Liver (tissue), 9 donors: ENCODE measurements around the gene ARHGAP30. TPM values are rescaled to one million over a fixed set of nuclear protein-coding genes. Genes with fewer than 3 reads are reported as not detected.

Experiments
- DNase-seq: peaks from one replicate; pipeline ENCODE4 v3.0.0-alpha.2; 2017; ENCODE audit warnings: low spot score
- H3K27ac ChIP-seq, 2 donors: one replicate each; pipeline ENCODE4 v1.7.0; 2013; ENCODE audit warnings: inconsistent platforms in 2 of 2, low read length in 2 of 2, control low read depth in 1 of 2, low read depth in 1 of 2, mild to moderate bottlenecking in 1 of 2
- H3K27me3 ChIP-seq, 4 donors: one replicate each; pipeline versions ENCODE4 v1.6.1 to v1.7.0; 2013; ENCODE audit warnings: low read length in 3 of 4, inconsistent platforms in 1 of 4, mild to moderate bottlenecking in 1 of 4, moderate library complexity in 1 of 4; ENCODE audit not compliant: control insufficient read depth in 4 of 4, insufficient read depth in 4 of 4
- H3K36me3 ChIP-seq, 4 donors: one replicate each; pipeline versions ENCODE4 v1.6.1 to v1.7.0; 2013; ENCODE audit warnings: low read length in 3 of 4, mild to moderate bottlenecking in 3 of 4, low read depth in 1 of 4, moderate library complexity in 1 of 4; ENCODE audit not compliant: control insufficient read depth in 4 of 4, insufficient read depth in 3 of 4
- H3K4me1 ChIP-seq, 4 donors: one replicate each; pipeline versions ENCODE4 v1.6.1 to v1.7.0; 2013; ENCODE audit warnings: low read length in 3 of 4, mild to moderate bottlenecking in 3 of 4, moderate library complexity in 1 of 4; ENCODE audit not compliant: control insufficient read depth in 4 of 4, insufficient read depth in 4 of 4
- H3K4me3 ChIP-seq, 3 donors: one replicate each; pipeline versions ENCODE4 v1.6.1 to v1.7.0; 2013; ENCODE audit warnings: low read length in 3 of 3, control low read depth in 1 of 3, low read depth in 1 of 3, mild to moderate bottlenecking in 1 of 3
- H3K9ac ChIP-seq, 2 donors: one replicate each; pipeline ENCODE4 v1.7.0; 2013; ENCODE audit warnings: low read length in 2 of 2, mild to moderate bottlenecking in 2 of 2, moderate library complexity in 2 of 2, control low read depth in 1 of 2, low read depth in 1 of 2
- H3K9me3 ChIP-seq, 4 donors: one replicate each; pipeline versions ENCODE4 v1.6.1 to v1.7.0; 2013; ENCODE audit warnings: low read length in 3 of 4; ENCODE audit not compliant: control insufficient read depth in 4 of 4
- CTCF ChIP-seq: fragments of 150-350 bp; IDR thresholded peaks from 2 replicates; pipeline ENCODE4 v1.5.1; 2017; ENCODE audit warnings: improper control_type of control experiment, low read depth, low read length; ENCODE audit not compliant: missing input control
- EGR1 ChIP-seq, 2 donors: IDR thresholded peaks; 2 replicates each; pipeline ENCODE4 v1.6.1; 2016 to 2018; ENCODE audit warnings: antibody characterized with exemption in 2 of 2, low read depth in 2 of 2
- FOXA1 ChIP-seq: IDR thresholded peaks from 2 replicates; pipeline ENCODE4 v1.6.1; 2016; ENCODE audit warnings: antibody characterized with exemption
- FOXA2 ChIP-seq: IDR thresholded peaks from 2 replicates; pipeline ENCODE4 v1.6.1; 2016; ENCODE audit warnings: antibody characterized with exemption
- GABPA ChIP-seq, 2 donors: IDR thresholded peaks in 1 of 2; conservative IDR thresholded peaks in 1 of 2; 2 replicates each; pipeline ENCODE4 v1.6.1; 2016; ENCODE audit warnings: antibody characterized with exemption in 2 of 2, mild to moderate bottlenecking in 1 of 2, moderate library complexity in 1 of 2
- HNF4G ChIP-seq: IDR thresholded peaks from 2 replicates; pipeline ENCODE4 v1.6.1; 2016; ENCODE audit warnings: antibody characterized with exemption
- JUND ChIP-seq, 2 donors: IDR thresholded peaks; 2 replicates each; pipeline ENCODE4 v1.6.1; 2016; ENCODE audit warnings: antibody characterized with exemption in 2 of 2
- NR2F2 ChIP-seq: IDR thresholded peaks from 2 replicates; pipeline ENCODE4 v1.6.1; 2016; ENCODE audit warnings: antibody characterized with exemption
- RAD21 ChIP-seq, 2 donors: IDR thresholded peaks; 2 replicates each; pipeline ENCODE4 v1.6.1; 2016; ENCODE audit warnings: antibody characterized with exemption in 2 of 2, mild to moderate bottlenecking in 2 of 2
- REST ChIP-seq: IDR thresholded peaks from 2 replicates; pipeline ENCODE4 v1.6.1; 2016; ENCODE audit warnings: antibody characterized with exemption, mild to moderate bottlenecking
- RXRA ChIP-seq, 2 donors: IDR thresholded peaks; 2 replicates each; pipeline ENCODE4 v1.6.1; 2017 to 2018; ENCODE audit warnings: antibody characterized with exemption in 2 of 2, mild to moderate bottlenecking in 1 of 2
- SP1 ChIP-seq: IDR thresholded peaks from 2 replicates; pipeline ENCODE4 v1.6.1; 2018; ENCODE audit warnings: antibody characterized with exemption, mild to moderate bottlenecking
- TAF1 ChIP-seq: conservative IDR thresholded peaks from 2 replicates; pipeline ENCODE4 v1.6.1; 2016; ENCODE audit warnings: antibody characterized with exemption, mild to moderate bottlenecking
- YY1 ChIP-seq: IDR thresholded peaks from 2 replicates; pipeline ENCODE4 v1.6.1; 2016; ENCODE audit warnings: antibody characterized with exemption, mild to moderate bottlenecking
- WGBS: extraction: QIAGEN DNeasy Blood & Tissue Kit; methylation state at CpG from one replicate; pipeline ENCODE4 v1.1.7; 2013; 5-methylcytosine and 5-hydroxymethylcytosine counted together
- polyA plus RNA-seq, 2 donors: library from polyadenylated mRNA; stranded (reverse) in 1 of 2; unstranded in 1 of 2; fragments of 200-250 nt in 1 of 2; fragments of >200 nt in 1 of 2; fragmentation: Nextera tagmentation in 1 of 2; extraction: Ambion mirVana in 1 of 2; gene quantifications; one replicate each; pipeline versions ENCODE4 v1.2.1 to v1.2.3, GENCODE V29; 2013 to 2015
- total RNA-seq, 2 donors: library from RNA; depleted of rRNA; stranded (reverse); fragments of >200 nt; gene quantifications; one replicate each; pipeline ENCODE4 v1.2.3, GENCODE V29; 2014
- TF ChIP-seq, protein P1 (sequence below): IDR thresholded peaks from 2 replicates; pipeline ENCODE4 v1.6.1; 2016; ENCODE audit warnings: antibody characterized with exemption
- TF ChIP-seq, protein P2 (sequence below): IDR thresholded peaks from 2 replicates; pipeline ENCODE4 v1.6.1; 2016; ENCODE audit warnings: antibody characterized with exemption
- donor health status: healthy.
- donor health status: healthy.
- donor health status: healthy.
- donor health status: healthy.
- donor health status: healthy.

ARHGAP30 gene
- total and polyA plus RNA-seq, 4 donors, result 1.2 to 8.9 (median 5.0) TPM

DNA sequence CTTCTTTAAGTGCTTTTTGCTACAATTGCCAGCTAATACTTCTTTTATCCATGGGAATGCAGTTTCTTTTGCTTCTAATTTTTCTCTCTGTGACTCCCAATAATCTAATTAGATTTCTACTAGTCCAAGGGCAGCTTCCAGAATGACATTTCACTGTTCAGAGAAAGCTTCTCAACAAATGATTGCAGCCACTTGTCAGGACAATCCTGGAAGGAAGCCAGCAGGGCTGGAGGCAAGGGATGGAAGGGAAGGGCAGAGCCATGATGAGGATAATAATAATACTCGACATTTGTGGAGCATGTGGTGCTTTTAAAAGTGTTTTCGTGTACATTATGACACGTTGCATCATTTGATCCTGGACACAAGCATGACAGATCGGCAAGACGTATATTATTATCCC, 68.2 kb downstream of the ARHGAP30 start:
- H3K27me3 ChIP-seq, result no peaks in the 10 kb centered on the region
- H3K4me1 ChIP-seq, result peaks cover 0 to 5% (median 1%) of the 10 kb centered on the region in 4 donors
- no peak for DNase-seq
- WGBS, result 86% methylated on average over 5 of the region's 5 CpGs
- H3K4me3 ChIP-seq, result no peak overlapping the region
- peaks cover 2 to 35% (median 26%) of the 10 kb centered on the region in 4 donors for H3K36me3 ChIP-seq
- H3K27ac ChIP-seq, result no peak overlapping the region
- TF ChIP-seq FOXA1 (no peak), REST (no peak), RAD21 (IDR thresholded peaks at IDR 0.05) (no peak), JUND (IDR thresholded peaks at IDR 0.05) (no peak), SP1 (no peak), YY1 (no peak), TAF1 (no peak), RXRA (IDR thresholded peaks at IDR 0.05) (no peak), HNF4G (no peak)
- TF ChIP-seq, protein P1, sequence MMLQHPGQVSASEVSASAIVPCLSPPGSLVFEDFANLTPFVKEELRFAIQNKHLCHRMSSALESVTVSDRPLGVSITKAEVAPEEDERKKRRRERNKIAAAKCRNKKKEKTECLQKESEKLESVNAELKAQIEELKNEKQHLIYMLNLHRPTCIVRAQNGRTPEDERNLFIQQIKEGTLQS, result no peak
- no peak overlapping the region for H3K9ac ChIP-seq
- no peaks in the 10 kb centered on the region for H3K9me3 ChIP-seq

DNA sequence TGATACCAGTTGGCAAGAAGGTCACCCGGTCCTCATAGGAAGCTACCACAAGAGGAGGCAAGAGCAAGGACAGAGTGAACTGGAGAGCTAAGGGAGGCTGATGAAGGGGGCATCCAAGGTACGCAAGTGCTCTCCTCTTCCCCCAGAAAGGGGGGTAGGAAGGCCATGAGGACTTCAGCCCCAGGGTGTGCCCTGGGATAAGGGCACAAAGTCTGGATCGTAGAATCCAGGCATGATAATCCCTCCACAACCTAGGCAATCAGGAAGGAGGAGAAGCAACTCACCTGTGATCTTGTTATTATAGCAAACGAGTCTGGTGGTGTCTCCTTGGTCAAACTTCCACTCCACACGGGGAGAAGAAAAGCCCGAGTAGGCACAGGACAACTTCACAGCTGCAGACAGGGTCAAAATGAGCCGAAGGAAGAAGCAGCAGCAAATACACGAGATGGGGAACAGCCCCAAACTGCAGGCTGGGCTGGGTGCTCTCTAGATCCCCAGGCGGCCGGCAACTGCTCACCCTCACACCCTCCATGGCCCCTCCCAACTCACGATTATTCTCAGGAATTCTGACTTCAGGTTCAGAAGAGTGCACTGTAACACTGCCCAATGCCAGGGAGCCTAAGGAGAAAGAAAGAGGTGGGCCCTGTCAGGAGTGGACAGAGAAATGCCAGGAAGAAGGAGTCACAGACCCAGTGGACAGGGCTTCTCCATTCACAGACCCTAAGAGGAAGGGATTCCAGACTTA, 68.8 kb downstream of the ARHGAP30 start:
- H3K36me3 ChIP-seq, result peaks cover 0 to 35% (median 26%) of the 10 kb centered on the region in 4 donors
- peaks cover 0 to 5% (median 1%) of the 10 kb centered on the region in 4 donors for H3K4me1 ChIP-seq
- no peaks in the 10 kb centered on the region for H3K27me3 ChIP-seq
- 90% methylated on average over 11 of the region's 11 CpGs for WGBS
- TF ChIP-seq CTCF, result no peak
- no peak for TF ChIP-seq EGR1 (IDR thresholded peaks at IDR 0.05; ENCODE audit: low read depth in 2 of 2)
- TF ChIP-seq REST, result no peak
- no peak for TF ChIP-seq RAD21 (IDR thresholded peaks at IDR 0.05)
- no peak for TF ChIP-seq SP1
- TF ChIP-seq JUND (IDR thresholded peaks at IDR 0.05), result no peak
- TF ChIP-seq, protein P1, result no peak
- TF ChIP-seq NR2F2, result no peak
- no peak for TF ChIP-seq RXRA (IDR thresholded peaks at IDR 0.05)
- TF ChIP-seq, protein P2, sequence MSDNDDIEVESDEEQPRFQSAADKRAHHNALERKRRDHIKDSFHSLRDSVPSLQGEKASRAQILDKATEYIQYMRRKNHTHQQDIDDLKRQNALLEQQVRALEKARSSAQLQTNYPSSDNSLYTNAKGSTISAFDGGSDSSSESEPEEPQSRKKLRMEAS, result no peak
- TF ChIP-seq YY1, result no peak
- no peak for TF ChIP-seq GABPA (IDR thresholded peaks at IDR 0.05 in 1 of 2, conservative IDR thresholded peaks at IDR 0.05 in 1 of 2)
- no peak for TF ChIP-seq FOXA2
- no peaks in the 10 kb centered on the region for H3K9me3 ChIP-seq
- no peak overlapping the region for H3K27ac ChIP-seq
- no peak overlapping the region for H3K4me3 ChIP-seq
- DNase-seq, result no peak
- H3K9ac ChIP-seq, result no peak overlapping the region
